ENCODE data around the gene MINDY3.

GRCh38 chr10:15735763-15736162, 124.5 kb downstream of the MINDY3 start:
- TF ChIP-seq FOXA1 (IDR thresholded peaks at IDR 0.05) (no peak), SP1 (IDR thresholded peaks at IDR 0.05) (no peak), TARDBP (IDR thresholded peaks at IDR 0.05) (no peak), ELF4 (IDR thresholded peaks at IDR 0.05) (no peak), HDGF (IDR thresholded peaks at IDR 0.05; ENCODE audit: borderline replicate concordance) (no peak), L3MBTL2 (conservative IDR thresholded peaks at IDR 0.05) (no peak), ZNF384 (IDR thresholded peaks at IDR 0.05) (no peak), BHLHE40 (IDR thresholded peaks at IDR 0.05; ENCODE audit: borderline replicate concordance) (no peak), FOXM1 (IDR thresholded peaks at IDR 0.05; ENCODE audit: borderline replicate concordance) (no peak), SUZ12 (IDR thresholded peaks at IDR 0.05) (no peak), NFRKB (IDR thresholded peaks at IDR 0.05) (no peak), FOXK2 (IDR thresholded peaks at IDR 0.05) (no peak)
